T1000 (cell line): ENCODE results near the gene SLC35B1.

ENCODE experiments used
- DNase-seq: peaks from one replicate; lab custom pipeline; 2025; ENCODE audit warnings: mixed read lengths; lab: John Stamatoyannopoulos, UW

SLC35B1 gene

GRCh38 chr17:49670002-49670401 is 37.8 kb downstream of the SLC35B1 start:
- DNase-seq, result no peak

GRCh38 chr17:49667854-49668253 is 39.9 kb downstream of the SLC35B1 start:
- DNase-seq, result no peak

GRCh38 chr17:49664706-49665211 is 43.0 kb downstream of the SLC35B1 start:
- no peak for DNase-seq

GRCh38 chr17:49659661-49660382 is 47.9 kb downstream of the SLC35B1 start:
- DNase-seq, result no peak

- DNase-seq, result no peak
Observed at GRCh38 chr17:49656247-49656646, 51.5 kb downstream of the SLC35B1 start.
